ENCODE data around the gene DENND10. TPM values are rescaled to one million over a fixed set of nuclear protein-coding genes. Genes with fewer than 3 reads are reported as not detected.

The DENND10 gene
- total and polyA plus RNA-seq, 2 donors (not counting 3 experiments of a cell fraction or from before 2014, with no cell fraction given), result 39.1 to 50.1 TPM

DNA sequence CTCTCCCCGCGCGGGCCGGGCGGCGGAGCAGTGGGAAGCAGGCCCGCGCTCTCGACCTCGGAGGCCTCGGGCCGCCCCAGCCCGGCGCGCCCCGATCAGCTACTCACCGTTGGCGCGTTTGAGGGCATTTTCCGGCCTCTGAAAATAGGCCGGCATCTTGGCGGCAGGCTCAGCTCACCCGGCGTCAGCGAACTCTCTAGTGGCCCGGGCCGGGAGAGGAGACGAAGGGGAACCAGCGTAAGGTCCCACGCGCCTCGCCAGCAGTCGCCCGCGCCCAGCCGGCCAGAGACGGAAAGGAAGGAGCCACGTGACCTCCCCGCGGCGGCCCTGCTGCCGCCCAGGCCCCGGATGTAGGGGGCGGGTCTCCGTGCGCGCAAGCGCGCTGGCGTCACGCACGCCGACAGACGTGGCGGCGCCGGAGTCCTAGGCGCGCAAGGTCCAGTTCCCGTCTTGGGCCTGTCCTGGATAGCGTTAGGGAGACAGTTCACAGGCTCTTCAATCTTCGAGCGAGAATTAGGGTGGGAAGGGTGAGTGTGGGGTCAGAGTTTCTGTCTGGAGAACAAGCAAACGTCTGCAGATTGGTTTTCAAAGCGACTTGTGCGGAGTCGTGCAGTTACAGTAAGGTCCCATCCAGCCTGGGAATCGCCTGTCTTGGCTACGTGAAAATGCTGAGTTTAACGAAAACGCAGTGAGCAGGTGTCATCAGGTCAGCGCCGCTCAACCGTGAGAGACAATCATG lies 23.2 kb upstream of the DENND10 start, which contains the start of gene EIF3A:
TSS of gene EIF3A (minus strand) at position 297 of the 739 bp plus-strand sequence. CDS start at position 156, 141 bp downstream.
- Histone ChIP-seq H3K4me1 (ENCODE audit: control insufficient read depth, extremely low read depth, insufficient read depth, low read length) (peaks cover 19% of the 10 kb centered on the region), H3K4me2 (ENCODE audit: insufficient read depth, low read length) (peak within 1 kb of the TSS; percentile 100), H3K36me3 (ENCODE audit: control insufficient read depth in 2 of 2, extremely low read depth in 1 of 2, insufficient read depth in 2 of 2, low read length in 2 of 2) (peaks cover 0 to 2% of the 10 kb centered on the region in 2 experiments), H3K9ac (replicated peaks; ENCODE audit: extremely low read depth, insufficient read depth, low read length) (peak within 1 kb of the TSS; percentile 99), H2AFZ (ENCODE audit: low read depth, low read length) (peak within 1 kb of the TSS; percentile 66), H3K9me3 (replicated peaks; ENCODE audit: control insufficient read depth, insufficient read depth, low read length) (no peaks in the 10 kb centered on the region), H3K9me1 (replicated peaks; ENCODE audit: control insufficient read depth, extremely low read depth, insufficient read depth, low read length) (no peaks in the 10 kb centered on the region), H3K79me2 (ENCODE audit: control insufficient read depth, insufficient read depth, low read length) (peaks cover 49% of the 10 kb centered on the region), H3K4me3 (replicated peaks in 1 of 3; ENCODE audit: insufficient read depth in 1 of 3, low read depth in 1 of 3, low read length in 3 of 3) (peak within 1 kb of the TSS; percentile 80 to 97 (median 97)), H4K20me1 (replicated peaks; ENCODE audit: control insufficient read depth, extremely low read depth, insufficient read depth, low read length) (peaks cover 18% of the 10 kb centered on the region), H3K27ac (ENCODE audit: insufficient read depth, low read depth, low read length) (peak within 1 kb of the TSS; percentile 94), H3K27me3 (ENCODE audit: control insufficient read depth in 2 of 2, insufficient read depth in 2 of 2, low read length in 2 of 2) (no peaks in the 10 kb centered on the region)
- peak; percentile 95 for DNase-seq (ENCODE audit: low read depth, low spot score)
- no peak for TF ChIP-seq GATA2 (IDR thresholded peaks at IDR 0.05; ENCODE audit: insufficient read depth, insufficient read length, low read depth, low read length)
- TF ChIP-seq, protein P1, sequence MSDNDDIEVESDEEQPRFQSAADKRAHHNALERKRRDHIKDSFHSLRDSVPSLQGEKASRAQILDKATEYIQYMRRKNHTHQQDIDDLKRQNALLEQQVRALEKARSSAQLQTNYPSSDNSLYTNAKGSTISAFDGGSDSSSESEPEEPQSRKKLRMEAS (IDR thresholded peaks at IDR 0.05; ENCODE audit: insufficient read depth, insufficient read length), result peak; percentile 92
- peak; percentile 98 for TF ChIP-seq POLR2A (IDR thresholded peaks at IDR 0.05; ENCODE audit: low read depth, low read length)
- TF ChIP-seq POLR2AphosphoS5 (IDR thresholded peaks at IDR 0.05; ENCODE audit: insufficient read depth, low read depth, low read length), result peak; percentile 98
- POLR2A ChIA-PET, result no interaction called here
- intact Hi-C loops (cut with micrococcal nuclease) (loop anchor here (1.0 to 5.0 kb wide), 5 partner anchors 24 to 792 kb away; partner anchors contain the start of genes BAG3, DENND10, MCMBP and PRDX3), dilution Hi-C loops (cut with MboI; ENCODE audit: extremely low pct_ligation_motif_present, low sequenced_read_pairs) (no loop called here)
- FAIRE-seq, result peak; percentile 76
- BruUV-seq (replicated peaks), result no TSS peak
- CTCF ChIA-PET, result interaction anchor here (1.2 kb wide), 1 partner anchor 462 kb away, joined by 3 read pairs; the partner anchor contains the start of gene RGS10

DNA sequence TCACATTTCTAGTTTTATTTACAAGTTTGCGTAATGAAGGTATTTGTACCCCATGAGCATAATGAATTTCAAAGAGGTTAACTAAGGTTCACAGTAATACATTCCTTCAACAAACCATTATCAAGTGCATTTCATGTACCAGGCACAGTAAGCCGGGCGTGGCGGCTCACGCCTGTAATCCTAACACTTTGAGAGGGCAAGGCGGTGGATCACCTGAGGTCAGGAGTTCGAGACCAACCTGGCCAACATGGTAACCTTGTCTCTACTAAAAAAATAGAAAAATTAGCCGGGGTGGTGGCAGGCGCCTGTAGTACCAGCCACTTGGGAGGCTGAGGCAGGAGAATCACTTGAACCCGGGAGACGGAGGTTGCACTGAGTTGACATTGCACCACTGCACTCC lies 19.0 kb upstream of the DENND10 start:
- no peak overlapping the region for H3K9ac ChIP-seq (replicated peaks; ENCODE audit: extremely low read depth, insufficient read depth, low read length)
- peaks cover 7% of the 10 kb centered on the region for H3K79me2 ChIP-seq (ENCODE audit: control insufficient read depth, insufficient read depth, low read length)
- no peaks in the 10 kb centered on the region for H3K9me3 ChIP-seq (replicated peaks; ENCODE audit: control insufficient read depth, insufficient read depth, low read length)
- H3K4me2 ChIP-seq (ENCODE audit: insufficient read depth, low read length), result no peak overlapping the region
- H3K4me1 ChIP-seq (ENCODE audit: control insufficient read depth, extremely low read depth, insufficient read depth, low read length), result no peaks in the 10 kb centered on the region
- no peaks in the 10 kb centered on the region for H3K9me1 ChIP-seq (replicated peaks; ENCODE audit: control insufficient read depth, extremely low read depth, insufficient read depth, low read length)
- H2AFZ ChIP-seq (ENCODE audit: low read depth, low read length), result no peak overlapping the region
- H3K27ac ChIP-seq (ENCODE audit: insufficient read depth, low read depth, low read length), result no peak overlapping the region
- DNase-seq (ENCODE audit: low read depth, low spot score) (no peak), FAIRE-seq (no peak)
- H4K20me1 ChIP-seq (replicated peaks; ENCODE audit: control insufficient read depth, extremely low read depth, insufficient read depth, low read length), result no peaks in the 10 kb centered on the region
- peaks cover 0 to 2% of the 10 kb centered on the region in 2 experiments for H3K27me3 ChIP-seq (ENCODE audit: control insufficient read depth in 2 of 2, insufficient read depth in 2 of 2, low read length in 2 of 2)
- ChIA-PET CTCF (no interaction called here), POLR2A (interaction anchor here (0.5 kb wide), 1 partner anchor 9 kb away, joined by 8 read pairs; no protein-coding TSS in a partner anchor)
- no peak overlapping the region for H3K4me3 ChIP-seq (replicated peaks in 1 of 3; ENCODE audit: insufficient read depth in 1 of 3, low read depth in 1 of 3, low read length in 3 of 3)
- no peak for TF ChIP-seq MYC (IDR thresholded peaks at IDR 0.05; ENCODE audit: low read depth, low read length)
- TF ChIP-seq EZH2 (IDR thresholded peaks at IDR 0.05; ENCODE audit: borderline replicate concordance, low read depth, low read length, severe bottlenecking), result no peak
- TF ChIP-seq GATA2 (IDR thresholded peaks at IDR 0.05; ENCODE audit: insufficient read depth, insufficient read length, low read depth, low read length), result no peak
- TF ChIP-seq, protein P1 (IDR thresholded peaks at IDR 0.05; ENCODE audit: insufficient read depth, insufficient read length), result no peak
- TF ChIP-seq FOS (IDR thresholded peaks at IDR 0.05; ENCODE audit: borderline replicate concordance, insufficient read depth, low read length), result no peak
- no peak for TF ChIP-seq POLR2A (IDR thresholded peaks at IDR 0.05; ENCODE audit: low read depth, low read length)
- TF ChIP-seq, protein P2, sequence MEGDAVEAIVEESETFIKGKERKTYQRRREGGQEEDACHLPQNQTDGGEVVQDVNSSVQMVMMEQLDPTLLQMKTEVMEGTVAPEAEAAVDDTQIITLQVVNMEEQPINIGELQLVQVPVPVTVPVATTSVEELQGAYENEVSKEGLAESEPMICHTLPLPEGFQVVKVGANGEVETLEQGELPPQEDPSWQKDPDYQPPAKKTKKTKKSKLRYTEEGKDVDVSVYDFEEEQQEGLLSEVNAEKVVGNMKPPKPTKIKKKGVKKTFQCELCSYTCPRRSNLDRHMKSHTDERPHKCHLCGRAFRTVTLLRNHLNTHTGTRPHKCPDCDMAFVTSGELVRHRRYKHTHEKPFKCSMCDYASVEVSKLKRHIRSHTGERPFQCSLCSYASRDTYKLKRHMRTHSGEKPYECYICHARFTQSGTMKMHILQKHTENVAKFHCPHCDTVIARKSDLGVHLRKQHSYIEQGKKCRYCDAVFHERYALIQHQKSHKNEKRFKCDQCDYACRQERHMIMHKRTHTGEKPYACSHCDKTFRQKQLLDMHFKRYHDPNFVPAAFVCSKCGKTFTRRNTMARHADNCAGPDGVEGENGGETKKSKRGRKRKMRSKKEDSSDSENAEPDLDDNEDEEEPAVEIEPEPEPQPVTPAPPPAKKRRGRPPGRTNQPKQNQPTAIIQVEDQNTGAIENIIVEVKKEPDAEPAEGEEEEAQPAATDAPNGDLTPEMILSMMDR (IDR thresholded peaks at IDR 0.05; ENCODE audit: extremely low read depth in 1 of 2, insufficient read depth in 1 of 2, low read depth in 1 of 2, low read length in 2 of 2), result no peak
- no peak for TF ChIP-seq JUN (IDR thresholded peaks at IDR 0.05; ENCODE audit: borderline replicate concordance, insufficient read depth, insufficient read length, low read depth)
- TF ChIP-seq POLR2AphosphoS5 (IDR thresholded peaks at IDR 0.05; ENCODE audit: insufficient read depth, low read depth, low read length), result no peak
- dilution Hi-C loops (cut with MboI; ENCODE audit: extremely low pct_ligation_motif_present, low sequenced_read_pairs) (no loop called here), intact Hi-C loops (cut with micrococcal nuclease) (loop anchor here (5.0 kb wide), 1 partner anchor 787 kb away; the partner anchor contains the start of gene MCMBP)
- no peaks in the 10 kb centered on the region for H3K36me3 ChIP-seq (ENCODE audit: control insufficient read depth in 2 of 2, extremely low read depth in 1 of 2, insufficient read depth in 2 of 2, low read length in 2 of 2)
- no TSS peak for BruUV-seq (replicated peaks)
